Measurements from ENCODE around the gene ATP2C2.

Gene ATP2C2

DNA sequence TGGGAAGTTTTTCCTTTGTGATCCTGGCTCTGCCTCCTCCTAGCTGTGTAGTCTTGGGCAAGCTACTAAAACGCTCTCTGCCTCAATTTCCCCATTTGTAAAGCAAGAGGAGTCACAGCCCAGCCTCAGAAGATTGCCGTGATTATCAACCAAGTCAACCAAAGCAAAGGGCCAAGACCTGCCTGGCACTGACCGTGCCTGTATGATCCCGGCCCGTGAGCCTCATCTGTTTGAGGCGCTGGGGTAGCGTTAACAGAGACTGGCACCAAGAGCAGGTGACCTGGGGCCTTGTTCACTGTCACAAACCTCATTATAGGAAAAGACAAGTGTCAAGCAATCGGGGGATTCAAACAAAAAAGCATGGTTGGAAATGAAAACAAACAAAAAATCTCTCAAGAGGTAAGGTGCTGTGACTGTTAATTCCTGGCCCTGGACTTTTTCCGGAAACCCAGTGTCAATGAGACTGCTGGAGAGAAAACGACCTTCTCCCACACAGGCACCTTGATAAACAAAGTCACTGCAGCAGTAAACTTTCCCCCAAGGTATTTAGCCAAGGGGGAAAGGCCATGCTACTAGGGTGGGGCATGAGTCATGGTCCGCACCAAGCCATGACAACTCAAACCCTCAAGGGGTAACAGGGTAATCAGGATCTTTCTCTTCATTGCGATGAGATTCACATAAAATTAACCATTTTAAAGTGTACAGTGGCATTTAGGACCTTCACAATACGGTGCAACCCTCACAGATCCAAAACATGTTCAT lies 130.7 kb downstream of the ATP2C2 start:
- no peak for DNase-seq (ENCODE audit: low spot score)

- no peak for DNase-seq (ENCODE audit: low spot score)
Measured at GRCh38 chr16:84499638-84500037, 131.3 kb downstream of the ATP2C2 start.

- no peak for DNase-seq (ENCODE audit: low spot score)
Measured at GRCh38 chr16:84500531-84500930, 132.2 kb downstream of the ATP2C2 start.

DNA sequence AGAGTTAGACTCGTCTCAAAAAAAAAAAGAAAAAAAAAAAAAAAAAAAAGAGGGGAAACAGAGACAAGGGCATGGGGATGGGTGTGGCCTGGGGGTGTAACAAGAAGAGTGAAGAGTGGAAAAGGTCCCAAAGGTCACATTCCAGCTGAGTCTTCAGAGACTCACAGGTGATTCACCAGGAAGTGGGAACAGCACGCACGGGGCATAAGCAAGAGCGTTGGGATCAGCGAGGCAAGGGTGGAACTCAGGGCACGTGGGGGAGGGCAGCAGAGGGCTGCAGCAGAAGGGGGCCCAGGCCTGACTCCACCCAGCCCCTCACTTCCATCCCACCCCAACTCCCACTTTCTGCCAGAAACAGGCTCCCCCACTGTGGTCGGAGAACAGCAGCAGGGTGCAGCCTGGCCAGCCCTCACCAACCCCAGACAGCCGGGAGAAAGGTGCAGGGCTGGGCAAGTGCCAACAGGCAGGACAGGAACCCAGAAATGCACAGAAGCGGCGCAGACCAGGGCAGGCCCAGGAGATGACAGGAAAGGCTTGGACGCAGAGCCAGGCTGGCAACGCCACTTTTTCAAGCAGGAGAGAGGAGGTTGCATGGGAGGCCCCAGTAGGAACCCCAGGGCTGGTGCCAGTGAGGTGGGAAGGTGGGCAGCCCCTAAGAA lies 132.9 kb downstream of the ATP2C2 start:
- no peak for DNase-seq (ENCODE audit: low spot score)

GRCh38 chr16:84502075-84502474 lies 133.7 kb downstream of the ATP2C2 start:
- DNase-seq (ENCODE audit: low spot score) = no peak

- no peak for DNase-seq (ENCODE audit: low spot score)
Measured at GRCh38 chr16:84502581-84502980, 134.2 kb downstream of the ATP2C2 start.

- DNase-seq (ENCODE audit: low spot score) = no peak
Measured at GRCh38 chr16:84503751-84504395, 135.5 kb downstream of the ATP2C2 start.

DNA sequence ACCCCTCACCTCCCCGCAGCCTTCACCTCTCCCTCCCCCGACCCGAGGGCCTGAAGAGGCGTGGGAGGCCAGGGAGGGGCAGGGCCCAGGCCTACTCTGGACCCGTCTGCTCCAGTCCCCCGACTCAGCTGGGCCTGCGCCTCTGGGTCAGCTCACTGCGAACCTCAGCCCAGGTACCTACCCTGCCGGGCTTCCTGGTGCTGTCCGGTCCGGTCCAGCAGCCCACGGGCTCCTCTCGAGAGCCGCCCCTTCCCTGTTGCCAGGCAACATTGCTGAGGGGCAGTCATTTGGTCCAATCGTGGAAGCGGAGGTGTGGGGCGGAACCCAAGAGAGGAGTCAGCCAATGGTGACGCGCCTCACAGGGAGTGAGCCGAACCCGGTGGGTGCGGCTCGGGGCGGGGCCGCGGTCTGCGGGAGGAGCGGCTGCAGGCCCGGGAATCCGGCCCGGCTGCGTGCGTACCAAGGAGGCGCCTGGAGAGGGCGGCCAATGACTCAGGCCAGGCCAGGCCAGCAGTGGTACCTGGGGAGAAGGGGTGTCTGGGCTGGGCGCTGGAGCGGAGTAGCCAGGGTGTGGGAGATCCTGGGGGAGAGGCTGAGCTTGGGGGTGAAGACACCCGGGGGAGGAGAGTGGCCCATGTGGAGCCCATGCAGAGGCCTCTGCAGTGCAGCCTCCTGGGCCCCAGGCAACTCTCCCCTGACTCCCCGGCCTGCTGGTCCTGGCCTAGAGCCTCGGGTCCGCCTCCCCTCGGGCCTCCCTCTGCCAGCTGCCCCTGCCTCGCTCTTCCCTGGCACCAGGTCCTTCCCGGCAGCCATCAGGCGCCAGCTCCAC lies 136.3 kb downstream of the ATP2C2 start, which contains the start of gene MEAK7:
MEAK7 (minus strand) TSS at position 240 of the 829 bp plus-strand sequence. CDS start 6,573 bp downstream, outside the sequence.
- DNase-seq (ENCODE audit: low spot score) = peak; percentile 96

DNA sequence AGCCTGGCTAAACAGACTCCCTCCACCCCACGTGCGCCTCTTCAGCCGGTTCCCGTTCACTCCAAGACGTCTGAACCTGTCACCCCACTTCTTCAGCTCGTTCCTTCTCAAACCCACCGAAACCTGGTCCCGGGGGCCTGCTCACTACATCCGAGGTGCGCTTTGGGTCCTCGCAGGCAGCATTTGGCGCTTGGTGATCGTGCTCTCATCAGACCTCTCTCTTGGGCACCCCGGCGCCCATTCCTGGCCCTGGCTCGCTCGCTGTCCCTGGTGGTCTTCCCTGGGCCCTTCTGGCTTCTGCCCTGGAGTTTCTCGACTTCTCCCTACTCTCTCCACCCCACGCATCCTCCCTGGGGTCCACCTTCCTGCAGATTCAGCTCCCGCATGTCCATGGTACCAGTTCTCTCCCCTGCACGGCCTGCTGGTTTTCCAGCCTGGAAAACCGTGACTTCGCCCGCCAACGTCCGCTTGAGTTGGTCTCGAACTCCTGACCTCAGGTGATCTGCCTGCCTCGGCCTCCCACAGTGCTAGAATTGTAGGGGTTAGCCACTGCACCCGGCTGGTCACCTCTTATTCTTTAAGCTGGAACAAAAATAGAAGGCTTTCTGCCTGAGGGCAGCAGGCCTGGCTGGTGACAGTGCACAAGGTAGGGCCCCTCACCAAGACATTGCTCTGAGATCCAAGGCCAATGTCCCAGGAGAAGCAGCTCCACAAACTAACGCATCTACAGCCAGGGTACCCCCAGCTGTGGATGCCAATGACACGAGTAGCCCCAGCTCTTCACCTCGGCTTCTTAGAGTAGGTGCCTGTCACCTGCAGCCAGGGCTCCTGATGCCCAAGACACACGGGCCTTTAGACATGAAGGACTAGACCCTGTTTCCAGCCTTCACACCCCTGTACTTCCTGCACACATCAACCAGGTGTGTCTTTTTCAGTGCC lies 137.2 kb downstream of the ATP2C2 start:
- no peak for DNase-seq (ENCODE audit: low spot score)

DNA sequence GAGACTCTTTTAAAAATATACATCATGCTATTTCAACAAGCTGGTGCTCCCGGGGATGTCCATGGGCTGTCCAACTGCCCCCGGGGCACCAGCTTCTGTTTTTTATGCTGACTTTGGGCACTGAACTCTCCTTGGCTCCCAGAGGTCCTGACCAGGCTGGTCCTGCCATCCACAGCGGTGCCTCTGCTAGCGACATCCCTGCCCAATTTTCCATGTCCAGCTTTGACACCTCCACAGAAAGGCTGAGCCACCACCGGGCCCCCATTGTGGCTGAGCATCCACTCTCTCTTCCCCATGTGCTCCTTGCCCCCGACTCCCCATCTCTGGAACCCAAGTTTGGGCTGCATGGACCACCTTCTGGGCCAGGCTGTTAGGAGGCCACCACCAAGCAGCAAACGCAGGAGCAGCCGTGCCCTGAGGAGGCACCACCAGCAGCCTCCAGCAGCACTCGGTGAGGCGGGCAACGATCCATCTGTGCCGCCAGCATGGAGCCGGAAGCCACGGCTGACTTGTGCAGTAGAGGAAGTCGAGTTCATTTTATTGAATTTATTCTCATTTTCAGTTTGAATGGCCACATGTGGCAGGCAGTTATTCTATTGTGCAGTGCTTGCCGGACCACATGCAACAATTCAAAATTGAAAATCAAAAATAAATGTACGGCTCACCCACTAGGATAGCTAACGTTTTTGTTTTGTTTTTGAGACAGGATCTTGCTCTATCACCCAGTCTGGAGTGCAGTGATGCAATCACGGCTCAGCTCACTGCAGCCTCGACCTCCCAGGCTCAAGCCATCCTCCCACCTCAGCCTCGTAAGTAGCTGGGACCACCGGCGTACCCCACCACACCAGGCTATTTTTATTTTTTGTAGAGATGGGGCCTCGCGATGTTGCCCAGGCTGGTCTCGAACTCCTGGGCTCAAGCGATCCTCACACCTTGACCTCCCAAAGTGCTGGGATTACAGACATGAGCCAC lies 139.0 kb downstream of the ATP2C2 start:
- DNase-seq (ENCODE audit: low spot score) = no peak

DNA sequence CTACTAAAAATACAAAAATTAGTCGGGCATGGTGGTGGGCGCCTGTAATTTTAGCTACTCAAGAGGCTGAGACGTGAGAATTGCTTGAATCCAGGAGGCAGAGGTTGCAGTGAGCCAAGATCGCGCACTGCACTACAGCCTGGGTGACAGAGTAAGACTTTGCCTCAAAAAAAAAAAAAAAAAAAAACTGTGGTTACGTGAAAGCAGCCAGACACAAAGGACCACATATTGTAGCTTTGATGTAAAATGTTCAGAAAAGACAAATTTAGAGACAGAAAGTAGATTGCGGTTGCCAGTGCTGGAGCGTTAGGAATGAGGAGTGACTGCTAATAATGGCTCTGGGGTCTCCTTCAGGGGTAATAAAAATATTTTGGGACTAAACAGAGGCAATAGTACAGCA lies 140.2 kb downstream of the ATP2C2 start:
- no peak for DNase-seq (ENCODE audit: low spot score)

DNA sequence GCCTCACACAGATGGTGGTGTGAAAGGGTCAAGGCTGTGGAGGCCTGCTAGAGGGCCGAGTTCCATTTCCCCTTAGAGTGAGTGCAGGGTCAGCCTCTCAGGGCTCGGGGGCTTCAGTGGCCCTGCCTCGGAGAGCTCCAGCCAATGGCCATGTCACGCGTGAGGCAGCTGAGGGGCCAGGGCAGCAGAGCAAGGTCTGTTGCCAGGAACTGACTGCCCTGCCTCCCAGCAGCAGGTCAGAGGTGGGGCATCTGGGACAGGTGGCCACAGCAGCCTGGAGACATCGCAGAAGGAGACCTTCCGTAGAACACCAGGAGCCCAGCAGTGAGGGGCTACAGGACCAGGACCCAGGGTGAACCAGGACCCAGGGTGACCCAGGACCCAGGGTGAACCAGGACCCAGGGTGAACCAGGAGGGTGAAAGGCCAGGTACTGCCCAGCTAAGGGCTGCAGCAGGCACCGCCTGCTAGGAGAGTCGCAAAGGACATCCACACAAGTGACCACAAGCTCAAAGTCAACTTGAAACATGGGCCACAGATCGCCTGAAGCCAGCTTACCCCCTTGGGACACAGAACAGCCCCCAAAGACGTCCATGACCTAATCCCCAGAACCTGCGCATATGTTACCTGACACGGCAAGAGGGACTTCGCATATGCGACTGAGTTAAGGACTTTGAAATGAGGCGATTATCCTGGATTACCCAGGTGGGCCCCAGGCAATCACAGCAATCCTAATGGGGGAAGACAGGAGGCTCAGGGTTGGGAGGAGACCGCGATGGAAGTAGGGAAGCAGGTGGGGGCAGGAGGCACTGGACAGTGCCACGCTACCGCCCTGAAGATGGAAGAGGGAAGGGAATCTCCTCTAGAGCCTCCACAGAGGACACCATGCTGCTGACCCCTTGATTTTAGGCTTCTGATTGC lies 141.0 kb downstream of the ATP2C2 start:
- DNase-seq (ENCODE audit: low spot score) = no peak

DNA sequence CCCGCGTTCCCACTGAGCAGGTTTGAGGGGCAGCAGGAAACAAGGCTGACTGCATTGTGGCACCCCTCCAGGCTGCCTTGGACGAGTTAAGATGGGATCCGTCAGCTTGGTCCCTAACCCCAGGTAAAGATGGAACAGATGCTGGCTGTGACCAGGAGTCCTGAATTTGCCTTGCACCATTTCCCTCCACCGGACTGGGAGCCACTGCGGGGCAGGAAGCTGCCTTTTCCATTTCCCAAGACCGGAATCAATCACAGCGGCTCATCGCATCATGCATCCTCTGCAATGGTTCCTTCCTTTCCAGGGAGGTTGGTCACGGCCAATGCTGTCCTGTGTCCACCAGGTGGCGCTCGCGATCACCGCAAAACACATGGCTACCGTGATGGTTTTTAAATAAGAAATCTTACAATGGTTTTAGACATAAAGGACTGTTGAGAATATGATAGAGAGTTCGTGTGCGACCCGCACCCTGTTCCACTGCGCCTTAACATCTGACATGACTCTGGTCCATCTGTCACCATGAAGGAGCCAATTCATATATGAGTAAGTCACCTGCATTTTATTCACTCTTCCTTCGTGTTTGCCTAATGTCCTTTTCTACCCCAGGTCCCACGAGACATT lies 143.0 kb downstream of the ATP2C2 start:
- peak; percentile 84 for DNase-seq (ENCODE audit: low spot score)

DNA sequence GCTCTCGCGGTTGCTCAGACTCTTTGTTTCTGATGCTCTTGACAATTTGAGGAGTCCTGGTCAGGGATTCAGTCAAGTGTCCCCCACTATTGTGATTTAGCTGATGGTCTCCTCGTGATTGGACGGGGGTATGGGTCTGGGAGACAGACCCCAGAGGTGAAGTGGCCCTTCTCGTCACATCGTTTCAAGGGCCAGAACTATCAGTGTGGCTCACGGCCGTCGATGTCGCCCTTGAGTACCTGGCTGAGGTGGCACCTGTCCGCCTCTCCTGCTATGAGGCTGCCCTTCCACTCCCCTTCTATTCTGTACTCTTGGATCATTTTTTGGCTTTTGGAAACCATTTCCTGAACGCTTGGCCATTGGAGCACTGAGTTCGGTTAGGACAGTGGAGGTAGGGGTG lies 143.5 kb downstream of the ATP2C2 start:
- no peak for DNase-seq (ENCODE audit: low spot score)

DNA sequence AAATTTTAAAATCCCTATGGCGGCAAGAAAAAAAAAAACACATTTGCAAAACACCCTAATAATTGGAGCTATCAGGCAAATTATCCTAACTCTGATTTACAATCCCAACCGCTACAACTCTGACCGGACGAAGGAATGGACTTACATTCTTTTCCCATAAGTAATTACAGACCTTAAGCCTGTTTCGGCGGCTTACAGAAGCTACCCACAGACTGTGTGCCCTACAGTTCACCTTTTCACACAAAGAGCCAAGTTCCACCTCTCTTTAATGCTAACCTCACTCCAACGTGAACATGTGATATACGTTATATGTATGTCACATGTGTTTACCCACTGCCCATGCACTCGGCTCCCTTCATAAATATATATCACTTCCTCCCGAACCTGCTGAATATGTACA lies 144.8 kb downstream of the ATP2C2 start:
- DNase-seq (ENCODE audit: low spot score) = no peak

GRCh38 chr16:84513666-84514065 lies 145.3 kb downstream of the ATP2C2 start:
- DNase-seq (ENCODE audit: low spot score) = no peak
